ENCODE measurements around the gene NHERF1. TPM values are rescaled to one million over a fixed set of nuclear protein-coding genes. Genes with fewer than 3 reads are reported as not detected.

The NHERF1 gene
- total and polyA plus RNA-seq, 9 of the 15 experiments (the other 6 are each of a cell fraction or from before 2014, with no cell fraction given): 11.4 to 79.9 (median 36.9) TPM

GRCh38 chr17:74745548-74746177 is 2.8 kb upstream of the NHERF1 start:
- H3K79me2 ChIP-seq (ENCODE audit: control insufficient read depth, insufficient read depth, low read length): peaks cover 21% of the 10 kb centered on the region
- no peak for ATAC-seq
- H3K36me3 ChIP-seq (ENCODE audit: control insufficient read depth, insufficient read depth, low read length): no peaks in the 10 kb centered on the region
- H3K9me3 ChIP-seq (replicated peaks; ENCODE audit: control insufficient read depth, insufficient read depth, low read depth, low read length): no peaks in the 10 kb centered on the region
- peaks cover 9% of the 10 kb centered on the region; the same call in 1 of the 2 replicates for H4K20me1 ChIP-seq (replicated peaks; ENCODE audit: control insufficient read depth, insufficient read depth, low read length)
- DNase-seq (ENCODE audit: extremely low read depth in 1 of 4, low spot score in 3 of 4): peak in 1 of 4 experiments; percentile 8
- no peak for FAIRE-seq
- POLR2A ChIA-PET: interaction anchor here (0.6 to 2.4 kb wide), 12 partner anchors 9 to 1029 kb away, joined by 3 to 6 read pairs (median 4); partner anchors contain the start of gene FDXR
- H3K9me1 ChIP-seq (ENCODE audit: control insufficient read depth, insufficient read depth, low read length): no peaks in the 10 kb centered on the region
- peaks cover 3 to 22% of the 10 kb centered on the region in 2 experiments; a peak in 3 of 5 replicates for H3K27me3 ChIP-seq (ENCODE audit: control insufficient read depth in 2 of 2, insufficient read depth in 2 of 2, low read length in 2 of 2)
- H3K4me1 ChIP-seq (replicated peaks in 1 of 2; ENCODE audit: control insufficient read depth in 2 of 2, insufficient read depth in 2 of 2, low read length in 2 of 2): peaks cover 33 to 58% of the 10 kb centered on the region in 2 experiments
- H3K27ac ChIP-seq (ENCODE audit: extremely low read depth, low read depth, low read length): no peak overlapping the region
- 0 out of 2 replicates have a peak overlapping the region, but pooled peaks have one; percentile 3 for H2AFZ ChIP-seq (ENCODE audit: low read depth, low read length)
- 72% methylated on average over 5 of the region's 8 CpGs for WGBS (ENCODE audit: insufficient coverage, low coverage, missing lambda C conversion rate)
- CTCF ChIA-PET (ENCODE audit: low intra/inter-chr PET ratio): interaction anchor here (0.9 to 3.9 kb wide), 6 partner anchors 9 to 119 kb away, joined by 3 to 41 read pairs (median 10); partner anchors contain the start of gene NAT9
- intact Hi-C loops (cut with micrococcal nuclease) (loop anchor here (2.0 to 5.0 kb wide), 2 partner anchors 35 to 122 kb away; no protein-coding TSS in a partner anchor), in situ Hi-C loops (cut with MboI) (no loop called here)
- BruUV-seq (replicated peaks): no TSS peak
- H3K4me2 ChIP-seq (ENCODE audit: insufficient read depth, low read length): no peak overlapping the region
- peak overlapping the region in 1 of 2 experiments; percentile 8; a peak in 1 of 4 replicates for H3K9ac ChIP-seq (ENCODE audit: insufficient read depth in 1 of 2, low read depth in 2 of 2, low read length in 2 of 2)
- H3K4me3 ChIP-seq: no peak overlapping the region
- TF ChIP-seq DNMT1 (IDR thresholded peaks at IDR 0.05) (no peak), PML (IDR thresholded peaks at IDR 0.05; ENCODE audit: low read length) (no peak), SP2 (IDR thresholded peaks at IDR 0.05; ENCODE audit: extremely low read depth, low read depth, low read length, poor library complexity, severe bottlenecking) (no peak), IFI16 (CRISPR knock-in tag; IDR thresholded peaks at IDR 0.05) (no peak), BHLHE40 (IDR thresholded peaks at IDR 0.05; ENCODE audit: low read length) (no peak), POLR2H (tag; IDR thresholded peaks at IDR 0.05; ENCODE audit: low read depth) (no peak), POLR2AphosphoS2 (IDR thresholded peaks at IDR 0.05; ENCODE audit: low read length) (no peak), MTA3 (IDR thresholded peaks at IDR 0.05; ENCODE audit: borderline replicate concordance) (no peak), CSDE1 (IDR thresholded peaks at IDR 0.05) (no peak), RBFOX2 (IDR thresholded peaks at IDR 0.05; ENCODE audit: low read depth, low read length) (no peak), ZBTB9 (CRISPR knock-in tag; IDR thresholded peaks at IDR 0.05) (no peak), ZNF3 (CRISPR knock-in tag; IDR thresholded peaks at IDR 0.05) (no peak), SMAD3 (CRISPR knock-in tag; conservative IDR thresholded peaks at IDR 0.05) (no peak), ZNF347 (CRISPR knock-in tag; IDR thresholded peaks at IDR 0.05; ENCODE audit: low read depth) (no peak), ZNF830 (CRISPR knock-in tag; IDR thresholded peaks at IDR 0.05) (no peak), ATF6 (CRISPR knock-in tag; IDR thresholded peaks at IDR 0.05) (no peak)
- TF ChIP-seq, protein P1, sequence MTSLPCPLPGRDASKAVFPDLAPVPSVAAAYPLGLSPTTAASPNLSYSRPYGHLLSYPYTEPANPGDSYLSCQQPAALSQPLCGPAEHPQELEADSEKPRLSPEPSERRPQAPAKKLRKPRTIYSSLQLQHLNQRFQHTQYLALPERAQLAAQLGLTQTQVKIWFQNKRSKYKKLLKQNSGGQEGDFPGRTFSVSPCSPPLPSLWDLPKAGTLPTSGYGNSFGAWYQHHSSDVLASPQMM (CRISPR knock-in tag; IDR thresholded peaks at IDR 0.05): no peak
